Smooth muscle cell (in vitro differentiated cells): ENCODE data around the gene WASF1. TPM values are rescaled to one million over a fixed set of nuclear protein-coding genes. Genes with fewer than 3 reads are reported as not detected.

Source experiments
- DNase-seq: peaks from one replicate; lab custom pipeline; 2025; ENCODE audit not compliant: unreplicated experiment; lab: John Stamatoyannopoulos, UW
- H2AFZ ChIP-seq: fragments of 200-600 bp; sonication (generic); 2 replicates; pipeline ENCODE4 v1.6.0; 2016; ENCODE audit warnings: antibody characterized with exemption, low read depth, mild to moderate bottlenecking
- H3F3A ChIP-seq: fragments of 200-600 bp; sonication (generic); 2 replicates; pipeline ENCODE4 v1.6.0; 2017; ENCODE audit warnings: antibody characterized with exemption, low read depth
- H3K27ac ChIP-seq: fragments of 200-600 bp; sonication (generic); 2 replicates; pipeline ENCODE4 v1.5.1; 2016; ENCODE audit warnings: low read depth, mild to moderate bottlenecking
- H3K27me3 ChIP-seq: fragments of 200-600 bp; sonication (generic); 2 replicates; pipeline ENCODE4 v1.6.1; 2016; ENCODE audit warnings: low read depth, mild to moderate bottlenecking
- H3K36me3 ChIP-seq: fragments of 200-600 bp; sonication (generic); 2 replicates; pipeline ENCODE4 v1.5.1; 2016; ENCODE audit warnings: low read depth
- H3K4me1 ChIP-seq: fragments of 200-600 bp; sonication (generic); 2 replicates; pipeline ENCODE4 v1.5.1; 2016; ENCODE audit warnings: low read depth
- H3K4me2 ChIP-seq: fragments of 200-600 bp; sonication (generic); 2 replicates; pipeline ENCODE4 v1.6.0; 2016; ENCODE audit warnings: mild to moderate bottlenecking
- H3K4me3 ChIP-seq: fragments of 200-600 bp; sonication (generic); 2 replicates; pipeline ENCODE4 v1.5.1; 2016; ENCODE audit warnings: mild to moderate bottlenecking
- H3K79me2 ChIP-seq: fragments of 200-600 bp; sonication (generic); 2 replicates; pipeline ENCODE4 v1.6.0; 2016; ENCODE audit warnings: low read depth, mild to moderate bottlenecking
- H3K9ac ChIP-seq: fragments of 200-600 bp; sonication (generic); 2 replicates; pipeline ENCODE4 v1.6.0; 2016; ENCODE audit warnings: low read depth
- H3K9me3 ChIP-seq: fragments of 200-600 bp; sonication (generic); replicated peaks from 2 replicates; pipeline ENCODE4 v1.5.1; 2016; ENCODE audit warnings: low read depth
- H4K20me1 ChIP-seq: fragments of 200-600 bp; sonication (generic); 2 replicates; pipeline ENCODE4 v1.6.0; 2016; ENCODE audit warnings: low read depth
- CTCF ChIP-seq: fragments of 200-600 bp; sonication (generic); IDR thresholded peaks from 2 replicates; pipeline ENCODE4 v1.5.1; 2017; ENCODE audit warnings: borderline replicate concordance, mild to moderate bottlenecking, antibody characterized with exemption; ENCODE audit not compliant: insufficient read depth, poor library complexity, severe bottlenecking
- WGBS: methylation state at CpG from one replicate; pipeline ENCODE4 v1.1.7; 2016; ENCODE audit warnings: low lambda C conversion rate; 5-methylcytosine and 5-hydroxymethylcytosine counted together
- polyA plus RNA-seq: library from polyadenylated mRNA; unstranded; fragments of >200 nt; fragmentation: Nextera tagmentation; extraction: Ambion mirVana; gene quantifications from 2 replicates; pipeline ENCODE4 v1.2.1, GENCODE V29; 2016
- total RNA-seq: library from RNA; depleted of rRNA; stranded (reverse); fragments of >200 nt; gene quantifications from 2 replicates; pipeline ENCODE4 v1.2.3, GENCODE V29; 2014

WASF1 gene
- total and polyA plus RNA-seq, 2 experiments from 2014 or later: 16.9 to 26.5 TPM

- Histone ChIP-seq H3K79me2 (peaks cover 83% of the 10 kb centered on the region), H3K9me3 (no peaks in the 10 kb centered on the region), H3K27me3 (no peaks in the 10 kb centered on the region), H3K27ac (no peak overlapping the region), H4K20me1 (peaks cover 90% of the 10 kb centered on the region), H3K4me1 (no peaks in the 10 kb centered on the region), H3K36me3 (no peaks in the 10 kb centered on the region), H2AFZ (no peak overlapping the region), H3F3A (no peaks in the 10 kb centered on the region), H3K4me3 (no peak overlapping the region), H3K9ac (no peak overlapping the region), H3K4me2 (no peak overlapping the region)
- no peak for DNase-seq
- TF ChIP-seq CTCF: no peak
These were observed 9.3 kb upstream of the WASF1 start for GRCh38 chr6:110188791-110189190.

- WGBS: 99% methylated on average over 3 of the region's 3 CpGs
- no peak overlapping the region for H3K4me2 ChIP-seq
These were observed 6.4 kb upstream of the WASF1 start for GRCh38 chr6:110185879-110186278.

GRCh38 chr6:110183292-110183885 lies 3.9 kb upstream of the WASF1 start:
- H3K4me3 ChIP-seq: no peak overlapping the region

More at GRCh38 chr6:110185879-110186278, 6.4 kb upstream of the WASF1 start:
- TF ChIP-seq CTCF: no peak
- Histone ChIP-seq H3K4me3 (no peak overlapping the region), H4K20me1 (peaks cover 91% of the 10 kb centered on the region), H3K36me3 (no peaks in the 10 kb centered on the region), H3K27me3 (no peaks in the 10 kb centered on the region), H3K27ac (no peak overlapping the region), H3K9me3 (no peaks in the 10 kb centered on the region), H3F3A (no peaks in the 10 kb centered on the region), H2AFZ (no peak overlapping the region), H3K4me1 (peaks cover 12% of the 10 kb centered on the region), H3K9ac (no peak overlapping the region), H3K79me2 (peaks cover 94% of the 10 kb centered on the region)
- DNase-seq: no peak

More at GRCh38 chr6:110183292-110183885, 3.9 kb upstream of the WASF1 start:
- Histone ChIP-seq H3K9ac (no peak overlapping the region), H3K9me3 (no peaks in the 10 kb centered on the region), H3F3A (no peaks in the 10 kb centered on the region), H3K36me3 (no peaks in the 10 kb centered on the region), H3K27ac (no peak overlapping the region), H3K4me2 (no peak overlapping the region), H3K4me1 (peaks cover 14% of the 10 kb centered on the region), H4K20me1 (peaks cover 67% of the 10 kb centered on the region), H3K27me3 (no peaks in the 10 kb centered on the region), H2AFZ (no peak overlapping the region), H3K79me2 (peaks cover 79% of the 10 kb centered on the region)
- no peak for DNase-seq
- TF ChIP-seq CTCF: no peak
- 96% methylated on average over 5 of the region's 5 CpGs for WGBS
